CD4-positive, alpha-beta T cell (primary cell): ENCODE data around the gene ASTN2. TPM values are rescaled to one million over a fixed set of nuclear protein-coding genes. Genes with fewer than 3 reads are reported as not detected.

Source experiments
- ATAC-seq: fragments of 200-7000 bp; cut with Tn5 transposase; one replicate; pipeline ENCODE4 v1.10.0; 2022; ENCODE audit warnings: mild to moderate bottlenecking; ENCODE audit not compliant: poor library complexity
- CTCF ChIA-PET: fragments of 350-600 bp; sonication (Branson Sonifier 250); formaldehyde crosslinking; loops from one replicate; lab custom pipeline; 2021; ENCODE audit warnings: antibody characterized with exemption, inconsistent platforms; lab: Charles Lee
- POLR2A ChIA-PET: fragments of 350-600 bp; sonication (Branson Sonifier 250); formaldehyde crosslinking; loops from one replicate; lab custom pipeline; 2021; ENCODE audit warnings: antibody characterized with exemption, inconsistent platforms; lab: Charles Lee
- DNase-seq, 14 experiments: peaks; one replicate each; pipeline ENCODE4 v3.0.0-alpha.2; 2013 to 2020; ENCODE audit warnings: mixed read lengths in 2 of 14
- H3K27ac ChIP-seq, 2 donors: one replicate each; pipeline versions ENCODE4 v1.5.1 to v1.7.0; 2013; ENCODE audit warnings: low read length in 2 of 2, low read depth in 1 of 2, mild to moderate bottlenecking in 1 of 2
- H3K27me3 ChIP-seq, 2 experiments: 1 replicate in 1 of 2; 2 replicates in 1 of 2; pipeline versions ENCODE4 v1.6.1 to v1.7.0; 2013; ENCODE audit warnings: low read length in 2 of 2, control low read depth in 1 of 2, mild to moderate bottlenecking in 1 of 2, moderate library complexity in 1 of 2; ENCODE audit not compliant: insufficient read depth in 2 of 2, control insufficient read depth in 1 of 2
- H3K36me3 ChIP-seq: one replicate; pipeline ENCODE4 v1.6.1; 2013; ENCODE audit warnings: low read length, control low read depth; ENCODE audit not compliant: insufficient read depth
- H3K4me1 ChIP-seq: one replicate; pipeline ENCODE4 v1.6.1; 2013; ENCODE audit warnings: low read length, control low read depth; ENCODE audit not compliant: insufficient read depth
- H3K4me3 ChIP-seq: one replicate; pipeline ENCODE4 v1.5.1; 2013; ENCODE audit warnings: mild to moderate bottlenecking, low read length, moderate library complexity
- H3K9me3 ChIP-seq, 2 experiments: 1 replicate in 1 of 2; 2 replicates in 1 of 2; pipeline versions ENCODE4 v1.6.1 to v1.7.0; 2013; ENCODE audit warnings: low read length in 2 of 2, mild to moderate bottlenecking in 2 of 2, control low read depth in 1 of 2, moderate library complexity in 1 of 2; ENCODE audit not compliant: control insufficient read depth in 1 of 2, insufficient read depth in 1 of 2
- H3K27ac Mint-ChIP-seq: one replicate; pipeline ENCODE4 v1.8.0; 2020; ENCODE audit warnings: mixed read lengths
- H3K27me3 Mint-ChIP-seq: one replicate; pipeline ENCODE4 v1.8.0; 2021; ENCODE audit warnings: mixed read lengths
- H3K36me3 Mint-ChIP-seq: one replicate; pipeline ENCODE4 v1.8.0; 2021; ENCODE audit warnings: low read depth, mixed read lengths
- H3K4me1 Mint-ChIP-seq: one replicate; pipeline ENCODE4 v1.8.0; 2021; ENCODE audit warnings: low read depth, mixed read lengths
- H3K4me3 Mint-ChIP-seq: one replicate; pipeline ENCODE4 v1.8.0; 2020; ENCODE audit warnings: mild to moderate bottlenecking, mixed read lengths
- H3K9me3 Mint-ChIP-seq: one replicate; pipeline ENCODE4 v1.8.0; 2020; ENCODE audit warnings: mixed read lengths
- intact Hi-C, 2 experiments: fragments of 100-400 bp; cut with DNase I in 1 of 2; cut with micrococcal nuclease in 1 of 2; formaldehyde crosslinking; loops; one replicate each; pipeline versions ENCODE4 v1.15.1 to v1.9.0; 2023 to 2025; cut with DNase I, micrococcal nuclease
- total RNA-seq, 174 experiments: library from RNA in 2 of 174; stranded (reverse) in 2 of 174; gene quantifications; one replicate each; pipeline ENCODE4 v1.2.3 and lab custom pipeline; 2021 to 2026
- TF ChIP-seq, protein P1 (sequence below): fragments of 200-600 bp; IDR thresholded peaks from one replicate; pipeline ENCODE4 v1.8.0; 2022; ENCODE audit warnings: antibody characterized with exemption, mild to moderate bottlenecking

ASTN2 gene
- total RNA-seq, 2 experiments from 2014 or later = 2.3 to 2.4 TPM

- DNase-seq (no peak), ATAC-seq (no peak)
- Mint-ChIP-seq H3K9me3 (no peaks in the 10 kb centered on the region), H3K27me3 (peaks cover 11% of the 10 kb centered on the region), H3K27ac (no peak overlapping the region), H3K4me1 (no peaks in the 10 kb centered on the region), H3K4me3 (no peak overlapping the region), H3K36me3 (no peaks in the 10 kb centered on the region)
- TF ChIP-seq, protein P1, sequence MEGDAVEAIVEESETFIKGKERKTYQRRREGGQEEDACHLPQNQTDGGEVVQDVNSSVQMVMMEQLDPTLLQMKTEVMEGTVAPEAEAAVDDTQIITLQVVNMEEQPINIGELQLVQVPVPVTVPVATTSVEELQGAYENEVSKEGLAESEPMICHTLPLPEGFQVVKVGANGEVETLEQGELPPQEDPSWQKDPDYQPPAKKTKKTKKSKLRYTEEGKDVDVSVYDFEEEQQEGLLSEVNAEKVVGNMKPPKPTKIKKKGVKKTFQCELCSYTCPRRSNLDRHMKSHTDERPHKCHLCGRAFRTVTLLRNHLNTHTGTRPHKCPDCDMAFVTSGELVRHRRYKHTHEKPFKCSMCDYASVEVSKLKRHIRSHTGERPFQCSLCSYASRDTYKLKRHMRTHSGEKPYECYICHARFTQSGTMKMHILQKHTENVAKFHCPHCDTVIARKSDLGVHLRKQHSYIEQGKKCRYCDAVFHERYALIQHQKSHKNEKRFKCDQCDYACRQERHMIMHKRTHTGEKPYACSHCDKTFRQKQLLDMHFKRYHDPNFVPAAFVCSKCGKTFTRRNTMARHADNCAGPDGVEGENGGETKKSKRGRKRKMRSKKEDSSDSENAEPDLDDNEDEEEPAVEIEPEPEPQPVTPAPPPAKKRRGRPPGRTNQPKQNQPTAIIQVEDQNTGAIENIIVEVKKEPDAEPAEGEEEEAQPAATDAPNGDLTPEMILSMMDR = no peak
- CTCF ChIA-PET = interaction anchor here (1.5 kb wide), 1 partner anchor 12 kb away, joined by 4 read pairs; no protein-coding TSS in a partner anchor
- intact Hi-C loops = no loop called here
- Histone ChIP-seq H3K27me3 (peaks cover 0 to 4% of the 10 kb centered on the region in 2 experiments), H3K4me1 (no peaks in the 10 kb centered on the region), H3K4me3 (no peak overlapping the region), H3K9me3 (no peaks in the 10 kb centered on the region), H3K36me3 (no peaks in the 10 kb centered on the region), H3K27ac (no peak overlapping the region)
- POLR2A ChIA-PET = no interaction called here
These were observed 665.1 kb downstream of the ASTN2 start for GRCh38 chr9:116749772-116750171.

GRCh38 chr9:116749176-116749575 is 665.7 kb downstream of the ASTN2 start:
- Mint-ChIP-seq H3K27me3 (peaks cover 12% of the 10 kb centered on the region), H3K4me1 (no peaks in the 10 kb centered on the region), H3K4me3 (no peak overlapping the region), H3K9me3 (no peaks in the 10 kb centered on the region), H3K27ac (no peak overlapping the region), H3K36me3 (no peaks in the 10 kb centered on the region)
- TF ChIP-seq, protein P1 = no peak
- intact Hi-C loops = no loop called here
- ChIA-PET POLR2A (no interaction called here), CTCF (interaction anchor here (1.5 kb wide), 1 partner anchor 12 kb away, joined by 4 read pairs; no protein-coding TSS in a partner anchor)
- H3K27me3 ChIP-seq = peaks cover 0 to 4% of the 10 kb centered on the region in 2 experiments
- H3K27ac ChIP-seq = no peak overlapping the region
- no peak for ATAC-seq
- no peaks in the 10 kb centered on the region for H3K4me1 ChIP-seq
- no peaks in the 10 kb centered on the region for H3K9me3 ChIP-seq
- no peaks in the 10 kb centered on the region for H3K36me3 ChIP-seq
- no peak for DNase-seq
- H3K4me3 ChIP-seq = no peak overlapping the region

- Histone ChIP-seq H3K27me3 (no peaks in the 10 kb centered on the region), H3K36me3 (no peaks in the 10 kb centered on the region), H3K9me3 (no peaks in the 10 kb centered on the region), H3K4me3 (no peak overlapping the region), H3K27ac (no peak overlapping the region), H3K4me1 (peaks cover 4% of the 10 kb centered on the region)
- ChIA-PET POLR2A (no interaction called here), CTCF (no interaction called here)
- no peaks in the 10 kb centered on the region for H3K9me3 Mint-ChIP-seq
- DNase-seq (no peak), ATAC-seq (no peak)
- no peaks in the 10 kb centered on the region for H3K4me1 Mint-ChIP-seq
- H3K27me3 Mint-ChIP-seq = peaks cover 11% of the 10 kb centered on the region
- TF ChIP-seq, protein P1 = no peak
- H3K4me3 Mint-ChIP-seq = no peak overlapping the region
- intact Hi-C loops = no loop called here
- no peaks in the 10 kb centered on the region for H3K36me3 Mint-ChIP-seq
- H3K27ac Mint-ChIP-seq = no peak overlapping the region
These were observed 673.1 kb downstream of the ASTN2 start for GRCh38 chr9:116741742-116742141.
